ENCODE measurements around the gene MTA1.

Gene MTA1

GRCh38 chr14:105410642-105411016 is 9.0 kb upstream of the MTA1 start:
- DNase-seq (ENCODE audit: low spot score), result no peak

- DNase-seq (ENCODE audit: low spot score), result no peak
Measured at GRCh38 chr14:105411017-105411941, 8.3 kb upstream of the MTA1 start.

GRCh38 chr14:105411985-105412770 is 7.4 kb upstream of the MTA1 start:
- no peak for DNase-seq (ENCODE audit: low spot score)

GRCh38 chr14:105412771-105413543 is 6.7 kb upstream of the MTA1 start:
- no peak for DNase-seq (ENCODE audit: low spot score)

GRCh38 chr14:105413544-105413886 is 6.1 kb upstream of the MTA1 start:
- DNase-seq (ENCODE audit: low spot score), result no peak

- DNase-seq (ENCODE audit: low spot score), result peak; percentile 32
Measured at GRCh38 chr14:105414456-105415371, 4.9 kb upstream of the MTA1 start.

GRCh38 chr14:105415481-105416428 is 3.9 kb upstream of the MTA1 start:
- no peak for DNase-seq (ENCODE audit: low spot score)

- DNase-seq (ENCODE audit: low spot score), result no peak
Measured at GRCh38 chr14:105416671-105417070, 3.0 kb upstream of the MTA1 start.

GRCh38 chr14:105417690-105418121 is 1.9 kb upstream of the MTA1 start:
- DNase-seq (ENCODE audit: low spot score), result no peak

GRCh38 chr14:105418269-105419194 is 1.1 kb upstream of the MTA1 start:
- DNase-seq (ENCODE audit: low spot score), result no peak

- no peak for DNase-seq (ENCODE audit: low spot score)
Measured at GRCh38 chr14:105420101-105420973, 710 bp downstream of the MTA1 start.

- DNase-seq (ENCODE audit: low spot score), result no peak
Measured at GRCh38 chr14:105420974-105421674, 1.5 kb downstream of the MTA1 start.

- DNase-seq (ENCODE audit: low spot score), result no peak
Measured at GRCh38 chr14:105421723-105422615, 2.3 kb downstream of the MTA1 start.

GRCh38 chr14:105422695-105423487 is 3.3 kb downstream of the MTA1 start:
- DNase-seq (ENCODE audit: low spot score), result no peak

GRCh38 chr14:105423488-105424195 is 4.0 kb downstream of the MTA1 start:
- no peak for DNase-seq (ENCODE audit: low spot score)
